ENCODE data around the gene KCNJ5. TPM values are rescaled to one million over a fixed set of nuclear protein-coding genes. Genes with fewer than 3 reads are reported as not detected.

The KCNJ5 gene
- total RNA-seq, 1 experiment from 2014 or later: 0.11 TPM

GRCh38 chr11:128916037-128916572 is 24.9 kb downstream of the KCNJ5 start:
- Mint-ChIP-seq H3K36me3 (ENCODE audit: insufficient read depth in 1 of 3, low read depth in 3 of 3) (0 out of 7 replicates have a peak, but pooled peaks cover 0 to 4% (median 0%) of the 10 kb centered on the region in 3 experiments), H3K27ac (no peak overlapping the region), H3K4me3 (no peak overlapping the region), H3K4me1 (peaks cover 0 to 3% of the 10 kb centered on the region in 2 experiments; a peak in 1 of 4 replicates), H3K9me3 (peaks cover 0 to 7% of the 10 kb centered on the region in 2 experiments; a peak in 4 of 5 replicates), H3K27me3 (ENCODE audit: low read depth) (peaks cover 63% of the 10 kb centered on the region)
- H3K27me3 ChIP-seq (ENCODE audit: insufficient read depth, low read length): no peaks in the 10 kb centered on the region
- H2BK15ac ChIP-seq (ENCODE audit: low read depth, low read length): no peak overlapping the region
- no peaks in the 10 kb centered on the region for H4K20me1 ChIP-seq (ENCODE audit: control insufficient read depth, insufficient read depth, insufficient read length)
- no peak overlapping the region for H3K9ac ChIP-seq (ENCODE audit: extremely low read depth, insufficient read length, low read length)
- H3K14ac ChIP-seq (ENCODE audit: insufficient read depth, low read length): no peak overlapping the region
- H3K23me2 ChIP-seq (ENCODE audit: insufficient read length, low read depth, low read length, poor library complexity, severe bottlenecking): no peaks in the 10 kb centered on the region
- H2BK5ac ChIP-seq (ENCODE audit: insufficient read length, low read length): no peak overlapping the region
- no peaks in the 10 kb centered on the region for H3K9me3 ChIP-seq (ENCODE audit: control insufficient read depth, low read depth, low read length)
- H2BK20ac ChIP-seq (ENCODE audit: low read depth, low read length, poor library complexity, severe bottlenecking): no peak overlapping the region
- H4K8ac ChIP-seq (replicated peaks; ENCODE audit: insufficient read length, low read depth, low read length): no peak overlapping the region
- no peak overlapping the region for H3T11ph ChIP-seq (ENCODE audit: low read length)
- H3K4ac ChIP-seq (ENCODE audit: low read depth, low read length): no peak overlapping the region
- H4K91ac ChIP-seq (ENCODE audit: insufficient read length, low read depth, low read length): no peak overlapping the region
- DNase-seq: no peak
- no peak overlapping the region for H3K18ac ChIP-seq (ENCODE audit: insufficient read length, low read depth, low read length)
- H4K5ac ChIP-seq (ENCODE audit: insufficient read length, low read depth, low read length): no peak overlapping the region
- no peak overlapping the region for H2AK5ac ChIP-seq (ENCODE audit: insufficient read length, low read length)
- no peak overlapping the region for H3K56ac ChIP-seq (ENCODE audit: insufficient read length, low read depth, low read length)
- H3K27ac ChIP-seq (ENCODE audit: insufficient read length, low read depth, low read length): no peak overlapping the region
- no peak overlapping the region for H2BK120ac ChIP-seq (ENCODE audit: low read depth, low read length, poor library complexity, severe bottlenecking)
- no peak overlapping the region for H2AFZ ChIP-seq (ENCODE audit: low read length)
- H3K4me2 ChIP-seq (ENCODE audit: insufficient read depth, insufficient read length, low read length): no peak overlapping the region
- H2BK12ac ChIP-seq (ENCODE audit: insufficient read length, low read depth, low read length): no peak overlapping the region
- no peak for TF ChIP-seq CTCF (conservative IDR thresholded peaks at IDR 0.05)
- no peaks in the 10 kb centered on the region for H3K79me1 ChIP-seq (ENCODE audit: insufficient read depth, low read depth, low read length, poor library complexity, severe bottlenecking)
- no peak overlapping the region for H3K23ac ChIP-seq (ENCODE audit: insufficient read length, low read depth, low read length)
- WGBS (ENCODE audit: extremely low coverage, insufficient read length, low lambda C conversion rate): no CpG with 5 or more reads among the region's 3 CpGs
- H3K79me2 ChIP-seq (ENCODE audit: insufficient read depth, low read length): no peaks in the 10 kb centered on the region
- H3K4me1 ChIP-seq (ENCODE audit: insufficient read depth, low read length): no peaks in the 10 kb centered on the region

Measured in H9 (cell line).